Activated CD4-positive, alpha-beta T cell treated with anti-CD3 and anti-CD28 coated beads, Interleukin-2, amount 50 U/mL, for 1 hour (primary cell): ENCODE results near the gene PYGO2.
A peak's percentile ranks its signal among the peaks of the same experiment; 100 is the strongest.
"Not testable (repeated sequence)": the region's sequence is repeated elsewhere in the genome, so short reads cannot be mapped to it uniquely, and the experiment has no call there.

Experiments used
- DNase-seq: peaks from one replicate; pipeline ENCODE4 v3.0.0-alpha.2; 2020

Gene PYGO2

DNA sequence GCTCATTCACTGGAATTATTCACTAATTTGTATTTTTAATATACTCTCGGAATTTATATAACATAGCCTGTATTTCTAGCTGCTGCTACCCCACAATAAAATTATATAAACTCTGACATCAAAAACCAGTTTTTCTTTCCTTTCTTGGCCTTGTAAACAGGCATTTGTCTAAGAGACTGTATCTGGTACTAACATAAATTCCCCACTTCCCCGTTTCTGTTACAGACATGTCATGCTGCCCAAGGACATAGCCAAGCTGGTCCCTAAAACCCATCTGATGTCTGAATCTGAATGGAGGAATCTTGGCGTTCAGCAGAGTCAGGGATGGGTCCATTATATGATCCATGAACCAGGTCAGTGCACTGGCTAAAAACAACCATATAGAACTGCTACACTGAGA, 16.2 kb upstream of the PYGO2 start:
- not testable (repeated sequence) for DNase-seq

DNA sequence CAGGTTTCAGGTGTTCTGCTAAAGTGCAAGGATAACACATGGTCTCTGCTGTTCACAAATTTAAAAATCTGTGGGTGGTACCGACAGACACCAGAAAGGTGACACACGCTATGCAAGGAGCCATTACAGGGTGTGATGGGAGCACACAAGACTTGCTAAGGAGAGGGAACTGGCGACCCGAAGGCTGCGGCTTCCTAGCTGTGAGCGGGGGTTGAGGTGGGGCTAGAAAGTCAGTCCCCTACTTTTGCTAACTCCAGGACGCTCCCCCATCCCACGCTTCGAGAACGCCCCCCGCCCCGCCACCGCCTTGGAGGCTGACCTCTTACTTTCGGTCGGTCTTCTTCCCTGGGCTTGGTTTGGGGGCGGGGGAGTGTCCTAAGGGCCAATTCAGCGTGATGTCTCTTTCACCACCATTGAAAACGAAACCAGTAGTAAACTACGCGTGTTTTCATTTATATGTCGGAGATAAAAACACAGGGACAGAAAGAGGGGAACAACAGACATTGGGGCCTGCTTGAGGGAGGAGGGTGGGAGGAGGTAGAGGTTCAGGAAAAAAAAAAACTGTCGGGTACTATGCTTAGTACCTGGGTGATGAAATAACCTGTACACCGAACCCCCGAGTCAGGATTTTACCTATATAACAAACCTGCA, 14.0 kb upstream of the PYGO2 start:
- peak; percentile 34 for DNase-seq

DNA sequence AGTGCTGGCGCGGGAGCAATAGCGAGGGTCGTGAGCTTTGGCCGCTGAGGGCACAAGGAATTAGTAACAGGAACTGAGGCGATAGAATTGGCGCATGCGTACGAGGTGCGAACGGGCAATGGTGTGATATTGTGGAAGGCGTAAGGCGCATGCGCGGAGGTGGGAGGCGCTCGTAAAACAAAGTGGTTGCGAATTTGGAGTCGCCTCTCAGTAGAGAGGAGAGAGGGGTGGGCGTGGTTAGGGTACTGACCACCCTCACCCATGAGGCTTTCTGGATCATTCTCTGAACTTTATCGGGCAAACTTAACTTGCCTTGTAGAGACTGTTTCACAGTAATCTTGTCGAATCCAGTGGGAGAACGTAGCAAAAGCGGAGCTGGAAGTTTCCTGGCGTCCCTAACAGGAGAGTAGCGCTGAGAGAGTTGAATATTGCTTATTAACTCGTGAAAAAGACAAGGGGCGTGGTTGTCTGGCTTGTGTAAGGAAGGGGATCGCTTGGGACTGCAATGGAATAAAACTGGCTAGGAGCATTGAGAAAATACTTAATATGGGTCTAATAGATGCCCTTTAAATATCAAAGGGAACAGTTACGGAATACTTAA, 13.3 kb upstream of the PYGO2 start:
- DNase-seq, result peak; percentile 92

DNA sequence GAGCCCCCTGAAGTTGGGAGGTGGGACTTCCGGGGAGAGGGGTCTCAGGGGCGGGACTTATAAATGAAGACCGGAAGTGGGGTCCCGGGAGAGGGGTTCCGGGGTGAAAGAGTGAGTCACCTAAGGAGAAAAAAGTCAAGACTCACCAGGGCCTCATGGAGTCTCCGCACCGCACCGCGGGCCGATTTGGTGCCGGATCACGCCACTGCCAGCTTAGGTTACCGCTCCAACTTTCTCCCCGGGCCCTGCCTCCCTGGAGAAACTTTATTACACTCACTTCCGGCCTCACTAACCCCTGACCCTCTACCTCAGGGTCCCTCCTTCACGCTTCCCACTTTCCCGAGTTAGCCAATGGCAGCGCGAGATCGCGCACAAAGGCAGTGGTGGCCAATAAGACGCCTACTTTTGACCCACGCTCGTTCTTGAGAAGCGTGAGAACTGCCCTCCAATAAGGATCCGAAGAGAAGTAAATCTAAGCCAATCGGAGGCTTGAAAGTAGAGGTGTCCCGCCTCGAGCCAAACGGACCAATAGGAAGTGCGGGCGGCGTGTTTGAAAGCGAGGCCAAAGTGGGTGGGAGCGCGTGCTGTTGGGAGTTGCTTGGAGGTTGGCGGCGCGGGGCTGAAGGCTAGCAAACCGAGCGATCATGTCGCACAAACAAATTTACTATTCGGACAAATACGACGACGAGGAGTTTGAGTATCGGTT, 12.7 kb upstream of the PYGO2 start, which contains the start of gene CKS1B:
TSS of gene CKS1B (plus strand) at position 580 of the 706 bp plus-strand sequence. CDS start at position 645, 65 bp downstream.
- DNase-seq, result peak; percentile 95

DNA sequence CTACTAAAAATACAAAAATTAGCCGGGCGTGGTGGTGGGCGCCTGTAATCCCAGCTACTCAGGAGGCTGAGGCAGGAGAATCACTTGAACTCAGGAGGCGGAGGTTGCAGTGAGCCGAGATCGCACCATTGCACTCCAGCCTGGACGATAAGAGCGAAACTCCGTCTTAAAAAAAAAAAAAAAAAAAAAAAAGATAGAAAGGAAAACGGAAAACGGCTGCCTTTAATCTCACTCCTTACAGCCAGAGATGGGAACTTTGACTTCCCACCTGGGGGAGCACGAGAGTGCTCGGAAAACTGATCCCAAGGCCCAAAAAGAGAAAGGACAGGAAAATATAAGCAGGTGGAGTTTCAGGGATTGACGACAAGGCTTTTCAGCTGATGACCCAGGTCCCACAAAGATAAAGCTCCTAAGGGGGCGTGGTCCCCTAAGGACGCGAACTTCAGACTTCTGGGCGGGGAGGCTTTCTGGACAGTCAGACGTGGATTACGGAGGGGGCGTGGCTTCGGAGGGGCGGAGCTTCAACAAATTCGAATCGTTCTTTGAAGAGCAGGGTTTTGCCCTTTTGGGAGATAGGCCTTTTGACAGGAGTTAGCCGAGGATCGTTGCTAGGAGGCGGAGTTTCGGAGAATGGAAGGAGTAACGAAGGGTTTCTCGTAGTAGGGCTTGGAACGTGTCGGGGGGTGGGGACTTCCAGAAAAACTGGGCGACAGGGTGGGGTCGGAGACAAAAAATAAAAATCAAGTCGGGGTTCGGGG, 11.9 kb upstream of the PYGO2 start:
- peak; percentile 91 for DNase-seq

DNA sequence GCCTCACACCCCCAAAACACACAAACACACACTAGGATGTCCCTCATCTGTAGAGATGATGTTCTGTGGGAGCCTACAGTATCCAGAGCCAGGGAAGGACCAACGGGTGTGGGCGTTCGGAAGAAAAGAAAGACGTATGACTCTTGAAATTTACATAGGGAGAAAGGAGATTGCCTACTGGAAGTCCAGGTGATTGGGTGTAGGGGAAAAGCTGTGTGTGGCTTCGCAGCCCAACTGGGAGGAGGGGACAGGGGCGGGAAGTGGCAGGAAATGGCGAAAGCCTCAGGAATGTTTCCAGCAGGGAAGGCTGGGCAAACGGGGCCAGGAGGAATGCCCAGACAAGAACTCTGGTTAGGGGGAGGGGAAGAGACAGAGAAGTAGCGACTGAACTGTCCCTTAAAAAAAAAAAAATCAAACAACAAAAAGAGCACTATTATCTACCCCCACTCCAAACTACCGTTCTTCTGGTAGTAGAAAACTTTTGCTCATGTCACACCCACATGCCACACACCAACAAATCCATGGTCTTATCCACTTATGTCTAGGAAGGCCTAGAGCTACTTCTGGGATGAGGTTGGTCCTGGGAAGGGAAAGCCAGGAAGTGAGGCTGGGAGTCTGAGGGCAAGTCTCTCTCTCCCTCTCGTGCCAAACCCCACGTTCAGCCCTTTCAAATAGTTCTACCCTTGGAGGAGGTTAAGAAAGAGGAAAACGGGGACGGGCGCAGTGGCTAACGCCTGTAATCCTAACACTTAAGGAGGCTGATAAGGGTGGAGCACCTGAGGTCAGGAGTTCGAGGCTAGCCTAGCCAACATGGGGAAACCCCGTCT, 11.1 kb upstream of the PYGO2 start:
- no peak for DNase-seq

DNA sequence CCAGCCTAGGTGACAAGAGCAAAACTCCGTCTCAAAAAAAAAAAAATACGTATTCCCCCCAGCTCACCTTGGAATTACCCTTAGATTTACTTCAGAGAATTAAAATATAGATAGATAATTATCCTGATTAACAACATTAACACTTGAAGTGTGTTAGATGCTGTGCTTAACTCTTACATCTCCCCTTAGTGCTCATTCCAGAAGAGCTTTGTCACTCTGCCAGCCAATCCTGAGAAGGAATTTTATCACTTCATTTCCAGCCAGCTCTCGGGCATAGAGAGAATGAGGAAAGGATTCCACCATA, 10.6 kb upstream of the PYGO2 start:
- DNase-seq, result no peak

DNA sequence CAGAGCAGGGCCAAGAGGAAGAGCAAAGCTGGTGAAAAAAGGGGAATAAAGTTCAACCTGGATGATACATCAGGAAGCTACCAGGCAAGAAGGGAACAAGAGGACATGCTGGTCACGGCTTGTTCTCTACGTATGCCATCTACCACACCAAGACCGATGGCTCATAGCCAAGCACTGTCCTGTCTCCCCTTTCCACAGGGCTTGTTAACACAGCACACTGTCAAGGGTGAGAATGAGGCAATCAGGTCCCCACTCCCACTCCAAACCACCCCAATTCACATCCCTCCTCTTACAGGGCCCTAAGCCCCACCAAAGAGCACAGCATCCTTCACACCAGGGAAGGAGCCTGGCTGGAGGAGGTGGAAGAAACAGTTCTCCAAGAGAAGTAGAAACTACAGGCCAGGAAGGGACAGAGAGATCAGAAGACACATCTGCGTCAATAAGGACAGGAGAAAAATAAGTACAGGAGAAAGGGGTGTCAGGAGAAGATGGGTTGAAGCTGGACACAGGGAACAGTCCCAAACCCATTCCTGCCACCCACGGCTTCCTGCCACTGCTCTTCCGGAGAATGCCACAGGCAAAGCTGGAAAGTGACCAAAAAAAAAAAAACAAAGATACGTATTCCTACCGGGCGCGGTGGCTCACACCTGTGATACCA, 9.9 kb upstream of the PYGO2 start:
- no peak for DNase-seq

DNA sequence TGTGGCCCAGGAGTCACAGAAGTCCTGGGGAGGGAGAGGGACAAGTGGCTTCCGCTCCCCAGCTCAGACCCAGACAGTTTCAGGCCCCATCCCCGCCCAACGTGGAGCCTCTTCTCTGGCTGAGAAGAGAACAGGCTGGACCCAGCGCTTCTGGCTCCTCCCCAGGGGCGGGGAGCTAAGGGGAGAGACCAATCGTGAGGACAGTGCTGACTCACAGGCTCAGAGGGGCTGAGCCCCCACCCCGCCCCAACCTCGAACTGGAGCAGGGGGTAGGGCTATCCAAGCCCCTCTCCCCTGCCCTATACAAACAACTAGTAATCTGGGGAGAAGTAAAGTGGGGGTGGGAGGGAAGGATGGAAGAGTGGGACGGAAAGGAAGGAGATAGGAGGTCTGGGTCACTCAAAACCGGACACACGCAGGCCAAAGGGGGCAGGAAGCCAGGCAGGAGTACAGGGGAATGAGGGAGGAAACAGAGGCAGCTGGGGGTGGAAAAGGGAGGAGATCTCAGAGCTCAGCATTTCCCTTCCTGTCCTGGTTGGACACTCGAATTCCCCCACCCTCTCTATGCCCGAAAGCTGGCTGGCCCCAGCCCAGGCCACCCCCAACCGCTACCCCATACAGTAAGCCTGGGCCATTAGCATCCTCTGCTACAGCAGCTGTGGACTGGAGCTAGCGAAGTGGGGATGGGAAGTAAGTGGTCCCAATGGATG, 9.2 kb upstream of the PYGO2 start, which contains the start of gene SHC1:
TSS of gene SHC1 (minus strand) at position 117 of the 710 bp plus-strand sequence. CDS start 221 bp downstream, outside the sequence.
- DNase-seq, result peak; percentile 35

DNA sequence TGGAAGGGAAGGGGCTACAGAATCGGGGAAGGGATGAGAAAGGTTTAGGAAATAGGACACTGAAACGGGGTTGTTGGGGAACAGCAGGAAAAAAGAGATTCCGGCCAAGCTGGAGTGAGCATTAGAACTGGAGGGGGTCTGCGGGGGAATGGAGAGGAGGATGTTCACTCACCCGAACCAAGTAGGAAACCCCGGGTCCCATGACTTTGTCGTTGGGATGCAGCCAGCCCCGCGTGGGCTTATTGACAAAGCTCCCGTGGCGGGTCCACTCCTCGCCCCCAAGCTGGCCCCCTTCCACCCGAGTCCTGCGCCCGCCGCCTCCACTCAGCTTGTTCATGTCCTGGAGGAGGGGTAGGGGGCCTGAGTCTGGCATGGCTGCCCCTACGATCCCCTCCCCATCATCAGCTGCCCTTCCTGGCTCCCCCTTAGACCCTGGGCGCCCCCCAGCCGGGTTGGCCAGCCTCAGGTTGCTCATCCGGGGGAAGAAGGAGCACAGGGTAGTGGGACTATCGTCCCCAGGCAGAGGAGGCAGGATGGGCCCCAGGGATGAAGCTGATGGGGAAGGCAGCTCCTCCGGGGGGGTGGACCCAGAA, 8.4 kb upstream of the PYGO2 start:
- no peak for DNase-seq

DNA sequence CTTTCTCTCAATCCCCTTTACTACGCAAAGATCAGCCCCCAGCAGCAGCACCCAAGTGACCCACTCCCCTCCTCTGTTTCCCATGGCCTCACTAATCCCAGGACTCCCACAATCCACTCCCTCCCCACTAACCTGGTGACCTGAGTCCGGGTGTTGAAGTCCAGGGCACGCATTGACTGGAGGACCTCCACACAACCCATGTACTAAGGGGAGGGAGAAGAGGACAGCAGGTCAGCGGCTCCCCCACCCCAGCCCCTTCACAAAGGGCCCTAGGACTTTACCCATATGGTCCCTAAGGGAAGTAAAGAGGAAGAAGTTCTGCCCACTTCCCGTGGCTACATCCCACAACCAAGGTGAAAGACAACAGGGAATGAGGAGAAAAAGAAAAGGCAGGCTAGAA, 7.7 kb upstream of the PYGO2 start:
- no peak for DNase-seq

DNA sequence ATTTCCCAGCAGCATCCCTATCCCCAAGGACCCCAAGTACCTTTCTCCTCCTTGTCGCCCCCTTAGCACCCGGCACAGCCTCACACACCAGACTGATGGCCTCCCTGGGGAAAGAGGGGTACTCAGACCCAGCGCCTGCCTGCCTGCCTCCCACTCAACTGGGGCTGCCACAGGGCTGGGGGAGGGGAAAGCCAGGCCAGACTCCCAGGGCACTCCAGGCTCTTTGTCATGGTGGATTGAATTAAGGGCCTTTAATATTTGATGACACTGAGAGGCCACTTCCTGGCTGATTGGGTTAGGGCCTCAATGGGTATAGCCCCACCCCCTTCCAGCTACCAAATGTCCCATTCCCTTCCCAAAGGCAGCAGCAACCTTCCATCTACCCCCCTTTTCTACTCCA, 7.1 kb upstream of the PYGO2 start:
- no peak for DNase-seq

DNA sequence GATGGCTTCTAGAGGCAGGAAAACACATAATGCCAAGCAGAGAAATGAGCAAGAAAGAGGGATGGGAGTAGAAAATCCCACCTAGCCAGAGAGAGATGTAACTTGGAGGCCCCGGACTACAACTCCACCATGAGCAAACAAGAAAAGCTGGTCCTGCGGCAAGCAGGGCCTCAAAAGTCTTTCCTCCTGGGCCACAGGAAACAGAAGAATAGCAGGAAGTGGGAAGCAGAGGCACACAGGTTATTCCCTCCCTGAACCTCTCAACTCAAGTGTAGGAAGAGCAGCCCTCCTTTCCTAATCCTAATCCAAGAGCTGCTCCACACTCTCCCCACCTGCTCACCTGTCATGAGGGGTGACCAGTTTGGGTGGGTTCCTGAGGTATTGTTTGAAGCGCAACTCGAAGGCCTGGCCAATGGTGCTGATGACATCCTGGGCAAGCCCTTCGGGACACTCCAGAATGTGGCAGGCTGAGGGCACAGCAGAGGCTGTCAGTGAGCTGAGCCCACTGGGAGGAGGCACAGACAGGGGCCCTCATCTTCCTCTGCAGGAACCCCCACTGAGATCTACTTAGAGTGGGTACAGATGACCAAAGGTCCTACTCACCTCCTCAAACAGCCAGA, 5.9 kb upstream of the PYGO2 start:
- no peak for DNase-seq

DNA sequence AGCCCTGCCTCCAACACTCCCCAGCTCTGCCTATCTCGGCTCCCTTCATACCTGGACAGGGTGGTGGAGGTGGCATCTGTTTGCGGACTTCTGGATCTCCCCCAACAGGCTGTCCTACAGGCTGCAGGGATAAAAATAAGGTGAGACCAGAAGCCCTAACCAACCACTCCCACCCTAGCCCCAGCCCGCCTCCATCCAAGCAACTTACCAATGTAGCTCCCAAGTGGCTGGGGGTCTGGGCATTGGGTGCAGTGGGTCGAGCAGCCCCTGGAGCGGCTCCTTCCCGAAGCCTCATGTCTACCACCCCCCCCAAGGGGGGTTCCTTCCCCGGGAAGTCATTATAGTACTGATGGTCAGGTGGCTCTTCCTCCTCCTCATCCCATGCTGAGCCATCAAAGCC, 4.5 kb upstream of the PYGO2 start:
- no peak for DNase-seq

DNA sequence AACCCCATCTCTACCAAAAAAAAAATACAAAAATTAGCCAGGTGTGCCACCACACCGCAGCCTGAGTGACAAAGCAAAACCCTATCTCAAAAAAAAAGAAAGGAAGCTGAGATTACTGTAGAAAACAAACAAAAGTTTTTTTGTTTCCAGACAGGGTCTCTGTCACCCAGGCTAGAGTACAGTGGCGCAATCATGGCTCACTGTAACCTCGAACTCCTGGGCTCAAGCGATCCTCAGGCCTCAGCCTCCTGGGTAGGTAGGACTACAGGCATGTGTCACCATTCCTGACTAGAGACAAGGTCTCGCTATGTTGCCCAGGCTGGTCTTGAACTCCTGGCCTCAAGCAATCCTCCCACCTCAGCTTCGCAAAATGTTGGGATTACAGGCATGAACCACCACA, 2.8 kb upstream of the PYGO2 start:
- DNase-seq, result no peak

DNA sequence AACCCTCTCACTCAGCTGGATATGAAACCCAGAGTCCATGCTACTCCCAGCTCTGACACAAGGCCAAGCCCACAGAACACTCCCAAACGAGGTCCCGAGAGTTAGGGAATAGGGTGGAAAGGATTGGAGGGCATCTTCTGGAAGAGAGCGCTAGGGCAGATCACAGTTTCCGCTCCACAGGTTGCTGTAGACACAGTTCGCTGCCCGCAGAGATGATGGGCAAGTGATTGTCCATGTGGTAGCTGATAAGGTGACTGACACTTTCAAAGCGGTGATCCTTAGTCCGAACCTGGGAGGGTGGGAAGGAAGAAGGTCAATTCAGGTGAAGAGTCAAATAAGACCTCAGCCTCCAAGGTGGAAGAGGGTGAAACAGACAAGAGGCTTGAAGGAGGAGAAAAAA, 2.1 kb upstream of the PYGO2 start:
- DNase-seq, result no peak

DNA sequence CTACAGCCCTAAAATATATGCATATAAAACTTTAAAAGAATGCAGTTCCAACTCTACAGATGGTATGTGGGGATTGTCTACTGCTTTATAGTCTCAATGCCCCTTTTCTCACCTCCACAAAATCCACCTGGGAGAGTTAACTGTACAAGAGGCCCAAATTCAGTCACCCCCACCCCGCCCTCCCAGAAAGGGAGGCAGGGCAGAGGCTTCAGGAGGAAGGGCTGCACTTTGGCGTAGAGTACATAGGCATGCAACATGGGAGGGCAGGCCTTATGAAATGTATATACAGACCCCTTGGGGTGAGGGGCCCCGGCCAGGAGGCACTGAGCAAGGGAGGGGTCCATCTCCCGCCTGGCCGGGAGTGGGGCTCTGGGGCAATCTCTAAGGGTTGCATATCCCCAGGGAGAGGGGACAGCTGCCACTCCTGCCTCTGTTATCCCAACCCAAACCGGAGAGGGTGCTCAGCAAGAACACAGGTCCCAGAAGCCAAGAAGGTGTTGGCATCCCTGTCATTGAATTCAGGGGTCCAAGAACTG, 1.3 kb upstream of the PYGO2 start:
- no peak for DNase-seq

DNA sequence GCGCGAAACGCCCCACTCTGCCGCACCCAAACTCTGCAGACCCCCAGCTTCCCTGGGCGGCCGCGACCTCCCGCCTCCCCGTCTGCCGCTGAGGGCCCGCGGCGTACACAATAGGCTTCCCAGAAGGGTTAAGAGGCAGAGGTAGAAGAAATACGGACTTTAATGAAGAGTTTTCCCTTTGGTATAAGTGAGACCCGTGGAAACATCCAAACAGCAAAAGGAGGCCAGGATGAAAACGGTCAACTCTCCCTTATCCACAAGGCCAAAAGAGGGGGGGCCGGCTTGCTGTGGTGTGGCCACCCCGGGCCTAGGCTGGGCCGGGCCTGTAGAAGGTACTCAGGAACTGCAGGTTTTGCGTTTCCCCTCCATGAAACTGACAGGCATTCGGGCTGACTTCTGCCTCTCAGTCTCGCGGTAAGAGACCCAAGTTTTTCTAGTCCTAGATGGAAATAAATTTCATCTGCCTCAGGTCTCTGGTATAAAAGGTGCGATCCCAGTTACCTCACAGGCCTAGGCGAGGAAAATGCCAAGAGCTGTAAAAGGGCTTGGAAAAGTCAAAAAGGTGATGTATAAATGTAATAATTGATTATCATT, 671 bp upstream of the PYGO2 start:
- no peak for DNase-seq

DNA sequence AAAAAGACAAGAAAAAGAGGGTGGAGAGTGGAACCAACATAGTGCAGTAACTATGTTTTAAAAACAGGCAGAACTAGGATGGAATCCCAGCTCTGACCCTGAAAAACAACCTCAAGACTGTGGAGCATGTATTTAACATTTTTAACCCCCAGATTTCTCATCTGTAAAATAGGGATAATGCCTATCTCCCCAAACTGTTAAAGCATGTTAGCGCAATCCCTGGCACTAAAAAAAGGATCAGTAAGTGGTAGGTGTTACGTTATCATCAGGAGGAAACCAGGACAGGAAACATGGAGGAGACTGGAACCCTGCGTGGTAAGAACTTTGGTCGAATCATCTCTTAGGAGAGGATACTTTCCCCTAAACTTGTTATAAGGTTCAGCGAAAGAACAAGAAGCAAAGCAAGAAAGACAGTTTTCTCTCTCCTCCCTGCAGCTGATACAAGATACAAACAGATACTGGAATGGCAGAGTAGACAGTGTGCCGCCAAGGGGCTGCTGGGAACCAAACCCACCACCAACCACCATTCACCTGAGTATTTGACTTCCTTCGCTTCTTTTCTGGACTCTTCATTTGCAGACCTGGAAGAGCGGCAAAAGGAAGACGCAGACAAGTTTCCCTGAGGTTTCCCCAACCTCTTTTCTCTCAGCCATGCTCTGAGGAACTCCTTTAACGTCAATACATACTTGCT, 991 bp downstream of the PYGO2 start:
- no peak for DNase-seq
